ENCODE data around the gene CYTH1.

The CYTH1 gene, protein sequence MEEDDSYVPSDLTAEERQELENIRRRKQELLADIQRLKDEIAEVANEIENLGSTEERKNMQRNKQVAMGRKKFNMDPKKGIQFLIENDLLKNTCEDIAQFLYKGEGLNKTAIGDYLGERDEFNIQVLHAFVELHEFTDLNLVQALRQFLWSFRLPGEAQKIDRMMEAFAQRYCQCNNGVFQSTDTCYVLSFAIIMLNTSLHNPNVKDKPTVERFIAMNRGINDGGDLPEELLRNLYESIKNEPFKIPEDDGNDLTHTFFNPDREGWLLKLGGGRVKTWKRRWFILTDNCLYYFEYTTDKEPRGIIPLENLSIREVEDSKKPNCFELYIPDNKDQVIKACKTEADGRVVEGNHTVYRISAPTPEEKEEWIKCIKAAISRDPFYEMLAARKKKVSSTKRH

GRCh38 chr17:78781893-78782304, at the start of gene CYTH1:
Gene CYTH1, minus strand, starts transcription at chr17:78782273. Its CDS starts 50 bp downstream, at chr17:78782223.
- no peak for DNase-seq

GRCh38 chr17:78829477-78829876, 47.4 kb upstream of the CYTH1 start:
- no peak for DNase-seq

- peak; percentile 44 for DNase-seq
Measured at GRCh38 chr17:78828470-78829185, 46.6 kb upstream of the CYTH1 start.

DNA sequence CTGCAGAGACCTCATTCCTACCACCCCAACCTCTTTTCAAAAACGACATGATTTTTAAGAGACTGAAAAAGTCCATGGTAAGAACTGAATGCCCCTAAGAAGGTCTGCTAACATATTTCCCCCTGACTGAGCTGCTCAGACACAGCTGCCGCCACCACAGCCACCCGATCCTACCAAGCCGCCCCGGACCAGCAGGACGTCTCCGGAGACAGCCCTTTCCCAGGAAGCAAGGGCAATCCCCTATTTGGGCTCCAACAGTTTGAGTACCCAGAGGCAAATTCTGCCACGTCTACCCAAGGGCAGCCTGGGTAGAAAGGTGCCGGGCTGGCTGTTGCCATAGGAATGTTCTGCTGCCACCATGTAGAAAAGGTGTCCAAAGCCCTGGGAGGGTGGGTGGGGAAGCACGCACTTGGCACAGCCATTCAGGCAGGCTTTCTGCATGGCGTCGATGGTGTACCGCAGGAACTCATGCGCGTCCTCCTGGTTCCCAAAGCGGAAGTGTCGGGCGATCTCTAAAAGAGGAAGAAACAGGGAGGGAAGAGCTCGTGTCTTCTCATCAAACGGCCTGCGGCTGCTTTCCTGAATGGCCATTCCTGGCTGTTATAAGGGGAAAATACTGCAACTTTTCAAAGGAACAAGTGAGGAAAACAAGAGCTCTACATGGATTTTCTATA, 44.9 kb upstream of the CYTH1 start:
- no peak for DNase-seq

GRCh38 chr17:78826421-78826820, 44.3 kb upstream of the CYTH1 start:
- peak; percentile 12 for DNase-seq

- no peak for DNase-seq
Measured at GRCh38 chr17:78825696-78826095, 43.6 kb upstream of the CYTH1 start.

- no peak for DNase-seq
Measured at GRCh38 chr17:78824240-78824639, 42.2 kb upstream of the CYTH1 start.

GRCh38 chr17:78823282-78824046, 41.4 kb upstream of the CYTH1 start:
- no peak for DNase-seq

- peak; percentile 74 for DNase-seq
Measured at GRCh38 chr17:78822552-78822951, 40.5 kb upstream of the CYTH1 start.

DNA sequence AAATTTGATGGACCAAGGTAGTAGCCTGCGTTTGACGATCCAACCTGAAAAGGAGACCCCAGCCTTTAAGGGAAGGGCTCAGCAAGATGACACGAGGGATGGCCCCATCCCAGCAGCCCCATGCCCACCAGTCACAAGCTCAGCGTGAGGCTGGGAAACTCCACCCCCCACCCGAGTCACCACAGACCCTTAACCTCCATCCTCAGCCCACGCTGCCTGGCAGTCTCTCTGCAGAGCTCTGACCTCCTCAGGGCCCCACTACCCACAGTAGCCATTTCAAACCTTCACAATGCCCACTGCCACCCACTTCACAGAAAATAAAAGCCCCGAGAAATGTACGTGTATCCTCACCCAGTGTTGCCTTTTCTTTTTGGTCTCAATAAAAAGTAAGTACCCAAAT, 39.9 kb upstream of the CYTH1 start:
- DNase-seq, result no peak

- no peak for DNase-seq
Measured at GRCh38 chr17:78820841-78821240, 38.8 kb upstream of the CYTH1 start.

DNA sequence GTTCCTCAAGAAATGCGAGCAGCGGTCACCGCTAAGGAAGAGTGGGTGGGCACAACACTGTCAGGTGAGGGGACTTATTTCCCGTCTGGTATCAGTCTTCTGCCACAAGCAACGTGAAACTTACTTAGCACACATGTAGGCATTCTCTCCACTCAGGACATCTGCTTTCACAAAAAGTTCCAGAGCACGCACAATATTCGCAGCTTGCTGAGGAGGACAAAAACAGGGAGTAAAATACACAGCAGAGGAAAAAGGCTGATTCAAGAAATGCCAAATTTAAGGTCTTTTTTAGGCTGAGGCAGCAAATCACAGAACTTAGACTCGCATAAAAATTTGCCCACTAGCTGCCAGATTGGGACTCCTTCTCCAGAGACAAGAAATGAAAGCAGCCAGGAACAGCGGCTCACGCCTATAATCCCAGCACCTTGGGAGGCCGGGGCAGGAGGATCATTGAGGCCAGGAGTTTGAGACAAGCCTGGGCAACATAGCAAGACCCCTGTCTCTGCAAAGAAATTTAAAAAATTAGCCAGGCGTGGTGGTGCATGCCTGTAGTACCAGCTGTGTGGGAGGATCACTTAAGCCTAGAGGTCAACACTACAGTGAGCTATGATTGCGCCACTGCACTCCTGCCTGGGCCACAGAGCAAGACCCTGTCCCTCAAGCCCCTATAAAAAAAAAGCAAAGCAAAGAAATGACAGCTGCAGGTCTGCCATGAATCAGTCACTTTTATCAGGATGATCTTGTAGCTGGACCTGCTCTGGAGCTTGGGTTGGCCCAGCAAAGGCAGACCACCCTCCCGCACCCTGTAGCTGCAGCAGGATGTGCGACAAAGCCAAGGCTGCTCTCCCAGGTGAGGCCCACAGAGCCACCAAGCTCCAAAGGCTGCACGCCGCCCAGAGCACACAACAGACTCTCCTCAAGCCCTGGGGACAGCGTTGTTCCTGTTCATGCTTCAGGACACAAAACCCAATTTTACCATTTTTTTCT, 38.0 kb upstream of the CYTH1 start:
- no peak for DNase-seq

DNA sequence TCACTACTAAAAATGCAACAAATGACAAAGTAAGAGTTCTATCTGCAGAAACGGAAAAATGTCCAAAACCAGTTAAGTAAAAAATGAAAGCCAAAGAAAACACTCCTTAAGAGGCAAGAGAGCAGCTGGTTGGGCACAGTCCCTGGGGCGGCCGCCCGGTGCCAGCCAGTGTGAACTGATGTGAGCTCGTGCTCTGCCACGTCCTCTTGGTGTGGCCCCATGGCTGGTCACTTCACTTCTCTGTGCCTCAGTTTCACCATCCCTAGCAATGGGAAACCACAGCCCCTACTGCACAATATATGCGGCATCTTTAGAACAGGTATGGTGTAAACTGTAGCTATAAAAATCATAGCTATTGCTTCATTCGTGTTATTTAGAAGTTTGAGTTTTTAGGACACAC, 37.3 kb upstream of the CYTH1 start:
- no peak for DNase-seq

- DNase-seq, result no peak
Measured at GRCh38 chr17:78818932-78819331, 36.9 kb upstream of the CYTH1 start.

DNA sequence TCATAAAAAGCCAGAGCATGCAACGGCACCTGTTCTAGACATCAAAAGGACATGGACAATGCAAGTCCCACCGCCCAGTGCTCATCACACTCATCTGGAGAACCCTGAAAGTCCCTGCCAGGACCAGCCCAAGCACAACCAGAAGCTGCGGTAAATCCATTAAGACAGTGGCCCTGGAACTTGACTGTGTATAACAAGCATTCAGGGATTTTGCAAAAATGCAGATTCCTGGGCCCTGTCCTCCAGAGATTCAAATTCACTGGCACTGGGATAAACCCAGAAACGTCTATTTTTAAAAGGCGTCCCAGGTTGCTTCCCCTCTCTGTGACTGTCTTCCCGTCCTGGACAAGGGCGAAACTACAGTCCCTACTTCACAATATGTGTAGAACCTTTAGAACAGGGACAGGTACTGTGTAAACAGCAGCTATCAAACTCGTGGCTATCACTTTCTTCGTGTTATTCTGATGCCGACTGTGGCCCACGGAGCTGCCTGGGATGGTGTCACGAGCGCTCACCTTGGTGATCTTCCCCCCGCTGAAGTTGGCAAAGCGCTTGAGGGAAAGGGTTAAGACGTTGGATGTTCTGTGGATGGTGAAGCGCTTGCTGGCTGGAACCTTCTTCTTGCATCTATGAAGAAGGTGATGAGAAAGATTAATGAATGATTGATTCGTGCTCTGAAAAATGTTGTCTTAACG, 36.2 kb upstream of the CYTH1 start:
- no peak for DNase-seq

DNA sequence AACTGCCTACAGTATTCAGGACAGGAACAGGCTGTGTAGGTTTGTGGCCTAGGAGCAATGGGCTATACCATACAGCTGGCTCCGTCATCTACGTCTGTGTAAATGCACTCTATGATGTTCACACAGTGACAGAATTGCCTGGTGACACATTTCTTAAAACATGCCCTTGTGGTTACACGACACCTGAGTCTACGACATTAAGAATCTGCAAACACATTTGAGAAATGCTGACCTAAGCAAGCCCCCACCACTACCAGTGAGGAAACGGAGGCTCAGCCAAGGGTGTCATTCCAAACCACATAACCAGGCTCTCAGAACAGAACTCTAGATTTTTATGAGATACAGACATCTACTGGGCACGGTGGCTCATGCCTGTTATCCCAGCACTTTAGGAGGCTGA, 35.0 kb upstream of the CYTH1 start:
- DNase-seq, result no peak

DNA sequence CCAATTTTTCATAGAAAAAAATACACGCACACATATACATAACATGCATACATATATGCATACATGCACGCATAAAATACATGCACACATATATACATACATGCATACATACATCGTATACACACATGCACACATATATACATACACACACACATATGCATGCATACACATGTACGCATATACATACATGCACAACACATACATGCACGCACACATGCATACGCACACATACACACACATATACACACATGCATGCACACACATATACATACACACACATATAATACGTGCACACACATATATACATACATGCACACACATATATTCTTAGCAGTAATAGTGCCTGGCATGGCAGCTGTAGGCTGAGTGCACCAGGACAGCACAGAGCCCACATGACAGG, 33.6 kb upstream of the CYTH1 start:
- DNase-seq, result no peak

DNA sequence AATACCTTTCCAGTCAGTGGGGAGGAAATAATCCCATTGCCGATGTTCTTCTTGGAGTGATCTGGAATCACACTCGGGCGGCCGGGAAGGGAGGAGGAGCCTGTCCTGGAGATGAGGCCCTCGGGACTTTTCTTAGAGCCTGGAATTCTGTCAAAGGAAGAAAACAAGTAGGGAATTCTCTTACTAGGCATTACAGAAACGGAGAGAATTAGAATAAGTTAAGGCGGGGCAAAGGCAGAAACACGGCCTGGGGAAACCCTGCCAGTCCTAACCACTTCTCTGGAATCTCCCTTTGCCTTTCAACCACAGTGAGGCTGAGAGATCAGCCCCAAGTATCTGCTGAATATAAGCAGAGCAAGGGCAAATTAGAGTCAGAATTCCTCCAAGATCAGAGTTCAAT, 30.8 kb upstream of the CYTH1 start:
- DNase-seq, result no peak

DNA sequence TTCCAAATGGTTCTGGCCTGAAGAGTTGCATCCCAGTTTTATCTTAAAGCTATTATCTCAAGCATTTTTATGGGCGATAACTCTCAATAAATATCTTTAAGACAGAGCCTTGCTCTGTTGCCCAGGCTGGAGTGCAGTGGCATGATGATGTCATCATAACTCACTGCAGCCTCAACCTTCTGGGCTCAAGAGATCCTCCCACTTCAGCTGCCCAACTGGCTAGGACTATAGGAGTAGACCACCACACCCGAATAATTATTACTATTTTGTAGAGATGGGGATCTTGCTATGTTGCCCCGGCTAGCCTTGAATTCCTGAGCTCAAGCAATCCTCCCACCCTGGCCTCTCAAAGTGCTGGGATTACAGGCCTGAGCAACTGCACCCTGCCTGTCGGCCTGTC, 26.1 kb upstream of the CYTH1 start:
- no peak for DNase-seq

GRCh38 chr17:78806451-78806850, 24.4 kb upstream of the CYTH1 start:
- no peak for DNase-seq

GRCh38 chr17:78805301-78805700, 23.2 kb upstream of the CYTH1 start:
- no peak for DNase-seq
